Transverse colon (tissue), 4 donors: Measurements from ENCODE around the gene ARHGEF40. TPM values are rescaled to one million over a fixed set of nuclear protein-coding genes. Genes with fewer than 3 reads are reported as not detected.

Experiments
- DNase-seq: peaks from one replicate; pipeline ENCODE4 v3.0.0-alpha.2; 2019
- H3K27ac ChIP-seq, 4 donors: fragments of 200-600 bp; sonication (generic); 2 replicates each; pipeline ENCODE4 v1.5.1; 2016 to 2018; ENCODE audit warnings: inconsistent platforms in 4 of 4
- H3K27me3 ChIP-seq: fragments of 200-600 bp; sonication (generic); 2 replicates; pipeline ENCODE4 v1.5.1; 2017; ENCODE audit warnings: inconsistent platforms
- H3K36me3 ChIP-seq, 4 donors: fragments of 200-600 bp; sonication (generic); 2 replicates each; pipeline ENCODE4 v1.5.1; 2017 to 2019; ENCODE audit warnings: inconsistent platforms in 4 of 4
- H3K4me1 ChIP-seq, 4 donors: fragments of 200-600 bp; sonication (generic); 2 replicates each; pipeline ENCODE4 v1.5.1; 2017 to 2020; ENCODE audit warnings: inconsistent platforms in 4 of 4
- H3K4me3 ChIP-seq, 4 donors: fragments of 200-600 bp; sonication (generic); 1 replicate in 1 of 4; 2 replicates in 3 of 4; pipeline versions ENCODE4 v1.5.1 to v1.6.1; 2017 to 2019; ENCODE audit warnings: inconsistent platforms in 4 of 4
- H3K9me3 ChIP-seq, 2 donors: fragments of 200-600 bp; sonication (generic); 2 replicates each; pipeline ENCODE4 v1.5.1; 2017 to 2019; ENCODE audit warnings: inconsistent platforms in 2 of 2
- EP300 ChIP-seq: sonication (generic); formaldehyde crosslinking; IDR thresholded peaks from one replicate; pipeline ENCODE4 v1.6.1; 2017; ENCODE audit warnings: antibody characterized with exemption, low read depth
- POLR2A ChIP-seq: fragments of 450-650 bp; IDR thresholded peaks from one replicate; pipeline ENCODE4 v1.6.1; 2016; ENCODE audit warnings: antibody characterized with exemption, mild to moderate bottlenecking, moderate library complexity
- POLR2AphosphoS5 ChIP-seq, 3 donors: sonication (generic); formaldehyde crosslinking; IDR thresholded peaks; one replicate each; pipeline ENCODE4 v1.6.1; 2016; ENCODE audit warnings: antibody characterized with exemption in 3 of 3
- WGBS, 2 donors: methylation state at CpG; one replicate each; pipeline ENCODE4 v1.1.5; 2018; ENCODE audit warnings: low coverage in 1 of 2; 5-methylcytosine and 5-hydroxymethylcytosine counted together
- in situ Hi-C, 4 donors: fragments of 200-750 bp; cut with MboI; loops; one replicate each; pipeline versions ENCODE4 v1.15.0 to v1.15.1; 2017; ENCODE audit warnings: low sequenced_read_pairs in 3 of 4, low pct_ligation_motif_present in 1 of 4, low pct_unique_long_range_greater_than_20kb in 1 of 4
- intact Hi-C: fragments of 100-400 bp; cut with DNase I; formaldehyde crosslinking; loops from one replicate; pipeline ENCODE4 v1.15.1; 2023; ENCODE audit warnings: low total_unique reads
- total RNA-seq, 4 donors: library from RNA; depleted of rRNA; stranded (reverse); fragments of >200 nt; gene quantifications; one replicate each; pipeline ENCODE4 v1.1.0, GENCODE V29; 2016
- TF ChIP-seq, protein P1 (sequence below), 5 experiments: fragments of 200-600 bp in 3 of 5; fragments of 450-650 bp in 2 of 5; sonication (generic) in 3 of 5; IDR thresholded peaks; 1 replicate in 2 of 5; 2 replicates in 3 of 5; pipeline ENCODE4 v1.5.1; 2016 to 2017; ENCODE audit warnings: antibody characterized with exemption in 5 of 5, inconsistent platforms in 3 of 5, mild to moderate bottlenecking in 2 of 5, moderate library complexity in 1 of 5

The ARHGEF40 gene
- total RNA-seq, 4 donors from 2014 or later, result 55.6 to 138 (median 62.2) TPM

DNA sequence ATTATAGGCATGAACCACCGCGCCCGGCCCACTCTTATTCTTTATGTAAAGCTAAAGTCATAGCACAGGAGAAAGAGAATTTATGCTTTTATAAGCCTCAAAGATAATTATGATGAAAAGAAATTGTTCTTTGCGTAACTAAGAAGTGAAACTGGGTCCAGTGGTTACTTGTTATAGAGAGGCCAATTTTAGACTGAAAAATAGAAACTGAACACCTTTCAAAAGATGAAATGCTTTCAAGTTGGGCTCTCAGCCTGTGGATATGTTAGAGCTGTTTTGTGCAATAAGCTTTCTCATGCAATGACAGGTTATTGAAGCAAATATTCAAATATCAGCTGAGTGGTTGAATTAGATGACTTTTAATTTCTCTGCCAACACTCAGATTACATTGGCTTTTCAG, 38.7 kb downstream of the ARHGEF40 start:
- Histone ChIP-seq H3K9me3 (no peaks in the 10 kb centered on the region), H3K27ac (no peak overlapping the region), H3K27me3 (no peaks in the 10 kb centered on the region), H3K4me3 (no peak overlapping the region), H3K4me1 (peaks cover 20 to 29% (median 25%) of the 10 kb centered on the region in 4 donors), H3K36me3 (no peaks in the 10 kb centered on the region)
- intact Hi-C loops, result loop anchor here (5.0 kb wide), 1 partner anchor 96 kb away; no protein-coding TSS in a partner anchor
- TF ChIP-seq, protein P1, sequence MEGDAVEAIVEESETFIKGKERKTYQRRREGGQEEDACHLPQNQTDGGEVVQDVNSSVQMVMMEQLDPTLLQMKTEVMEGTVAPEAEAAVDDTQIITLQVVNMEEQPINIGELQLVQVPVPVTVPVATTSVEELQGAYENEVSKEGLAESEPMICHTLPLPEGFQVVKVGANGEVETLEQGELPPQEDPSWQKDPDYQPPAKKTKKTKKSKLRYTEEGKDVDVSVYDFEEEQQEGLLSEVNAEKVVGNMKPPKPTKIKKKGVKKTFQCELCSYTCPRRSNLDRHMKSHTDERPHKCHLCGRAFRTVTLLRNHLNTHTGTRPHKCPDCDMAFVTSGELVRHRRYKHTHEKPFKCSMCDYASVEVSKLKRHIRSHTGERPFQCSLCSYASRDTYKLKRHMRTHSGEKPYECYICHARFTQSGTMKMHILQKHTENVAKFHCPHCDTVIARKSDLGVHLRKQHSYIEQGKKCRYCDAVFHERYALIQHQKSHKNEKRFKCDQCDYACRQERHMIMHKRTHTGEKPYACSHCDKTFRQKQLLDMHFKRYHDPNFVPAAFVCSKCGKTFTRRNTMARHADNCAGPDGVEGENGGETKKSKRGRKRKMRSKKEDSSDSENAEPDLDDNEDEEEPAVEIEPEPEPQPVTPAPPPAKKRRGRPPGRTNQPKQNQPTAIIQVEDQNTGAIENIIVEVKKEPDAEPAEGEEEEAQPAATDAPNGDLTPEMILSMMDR (IDR thresholded peaks at IDR 0.05), result no peak
- no peak for DNase-seq
- in situ Hi-C loops, result no loop called here
- 82 to 87% methylated on average over 1 to 4 of the region's 4 CpGs for WGBS, 2 donors

DNA sequence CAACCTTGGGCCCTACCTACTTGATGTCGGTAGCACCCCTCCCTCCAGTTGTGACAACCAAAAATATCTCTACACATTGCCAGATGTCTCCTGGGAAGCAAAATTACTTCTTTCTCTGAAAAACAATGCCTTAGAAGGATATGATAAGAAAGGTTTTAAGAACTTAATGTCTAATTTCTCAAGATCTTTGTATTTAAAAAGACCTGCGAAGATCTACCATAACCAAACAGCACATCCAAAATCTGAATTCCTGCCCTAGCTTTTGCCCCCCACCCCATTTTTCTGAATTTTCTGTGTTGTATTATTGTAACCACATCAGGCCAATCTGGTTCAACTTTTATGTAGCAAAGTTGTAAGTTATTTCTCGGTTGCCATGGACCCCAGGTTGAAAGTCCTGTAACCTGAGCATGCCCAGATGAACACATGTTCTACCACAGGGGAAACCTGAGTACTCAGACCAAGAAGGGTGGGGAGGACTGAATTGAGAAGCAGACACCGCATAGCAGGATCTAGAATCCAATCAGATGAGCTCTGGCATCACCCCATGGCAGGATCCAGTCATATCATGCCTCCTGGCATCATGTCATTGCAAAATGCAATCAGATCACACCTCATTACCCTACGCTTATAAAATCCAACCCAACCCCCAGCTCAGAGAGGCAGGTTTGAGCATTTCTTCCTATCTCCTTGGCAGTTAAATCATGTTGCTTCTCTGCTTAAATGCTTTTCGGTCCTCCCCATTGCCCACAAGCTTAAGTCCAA, 39.5 kb downstream of the ARHGEF40 start:
- Histone ChIP-seq H3K9me3 (no peaks in the 10 kb centered on the region), H3K4me1 (peaks cover 20 to 29% (median 23%) of the 10 kb centered on the region in 4 donors), H3K36me3 (no peaks in the 10 kb centered on the region), H3K27ac (no peak overlapping the region), H3K4me3 (no peak overlapping the region), H3K27me3 (no peaks in the 10 kb centered on the region)
- WGBS, 2 donors, result 83 to 86% methylated on average over 5 to 6 of the region's 6 CpGs
- no peak for TF ChIP-seq EP300
- TF ChIP-seq POLR2A, result no peak
- TF ChIP-seq POLR2AphosphoS5 (IDR thresholded peaks at IDR 0.05), result no peak
- TF ChIP-seq, protein P1 (IDR thresholded peaks at IDR 0.05), result no peak
- intact Hi-C loops (loop anchor here (5.0 kb wide), 1 partner anchor 97 kb away; no protein-coding TSS in a partner anchor), in situ Hi-C loops (no loop called here)
- no peak for DNase-seq

DNA sequence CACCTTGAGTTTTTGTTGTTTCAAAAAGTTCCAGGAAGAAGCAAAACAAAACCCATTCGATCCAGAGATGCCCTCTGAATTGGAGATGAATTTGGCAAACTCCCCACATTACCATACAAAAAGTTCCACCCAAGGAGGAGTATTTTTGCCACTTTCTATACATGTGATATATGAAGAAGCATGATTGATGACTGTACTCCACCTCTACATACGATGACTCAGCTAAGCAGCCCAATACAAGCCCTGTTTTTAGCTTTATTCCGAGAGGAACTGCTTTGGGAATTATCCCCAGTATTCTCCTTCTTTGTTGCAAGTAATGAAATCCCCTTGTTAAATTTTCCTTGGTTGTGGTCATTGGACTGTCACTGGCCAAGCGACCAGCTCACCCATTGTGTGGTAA, 42.2 kb downstream of the ARHGEF40 start:
- WGBS, 2 donors, result 89 to 100% methylated on average over 4 of the region's 4 CpGs
- no peaks in the 10 kb centered on the region for H3K27me3 ChIP-seq
- no peak for DNase-seq
- H3K9me3 ChIP-seq, result no peaks in the 10 kb centered on the region
- H3K27ac ChIP-seq, result no peak overlapping the region
- in situ Hi-C loops, result no loop called here
- H3K36me3 ChIP-seq, result no peaks in the 10 kb centered on the region
- TF ChIP-seq EP300 (no peak), POLR2AphosphoS5 (IDR thresholded peaks at IDR 0.05) (no peak), POLR2A (no peak)
- TF ChIP-seq, protein P1 (IDR thresholded peaks at IDR 0.05), result no peak
- intact Hi-C loops, result no loop called here
- H3K4me3 ChIP-seq, result no peak overlapping the region
- H3K4me1 ChIP-seq, result peaks cover 0 to 2% (median under 1%) of the 10 kb centered on the region in 4 donors

DNA sequence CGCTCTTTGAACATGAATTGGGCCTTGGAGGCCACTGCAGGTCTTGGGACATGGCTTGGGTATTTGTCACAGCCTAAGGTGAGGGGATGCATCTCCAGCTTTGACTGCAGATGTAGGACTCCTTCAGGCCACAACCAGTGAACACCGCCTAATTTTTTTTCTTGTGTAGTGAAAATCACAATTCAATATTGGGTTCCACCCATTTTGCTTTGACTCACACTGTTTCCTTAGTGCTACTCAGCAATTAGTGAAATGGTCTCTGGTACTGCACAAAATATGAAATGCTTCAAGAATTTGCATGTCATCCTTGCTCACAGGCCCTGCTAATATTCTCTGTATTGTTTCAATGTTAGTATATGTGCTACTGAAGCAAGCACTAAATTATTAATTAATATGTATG, 43.3 kb downstream of the ARHGEF40 start:
- Histone ChIP-seq H3K4me3 (no peak overlapping the region), H3K27me3 (no peaks in the 10 kb centered on the region), H3K27ac (no peak overlapping the region), H3K36me3 (no peaks in the 10 kb centered on the region), H3K9me3 (no peaks in the 10 kb centered on the region), H3K4me1 (no peaks in the 10 kb centered on the region)
- WGBS, 2 donors, result 88% methylated on average over 2 of the region's 2 CpGs; no CpG with 5 or more reads in 1 of the 2 donors
- in situ Hi-C loops, result no loop called here
- intact Hi-C loops, result no loop called here
- no peak for DNase-seq
- TF ChIP-seq EP300 (no peak), POLR2AphosphoS5 (IDR thresholded peaks at IDR 0.05) (no peak), POLR2A (no peak)
- TF ChIP-seq, protein P1 (IDR thresholded peaks at IDR 0.05), result no peak
